SK-N-SH (cell line): ENCODE measurements around the gene PSMB2.

Experiments used
- EZH2phosphoT487 ChIP-seq: fragments of 200-600 bp; sonication (generic); IDR thresholded peaks from 2 replicates; pipeline ENCODE4 v1.6.1; 2017; ENCODE audit warnings: low read depth, mixed run types, mild to moderate bottlenecking, antibody characterized with exemption, moderate library complexity, borderline replicate concordance
- RAD21 ChIP-seq: IDR thresholded peaks from 2 replicates; pipeline ENCODE4 v1.6.1; 2012; ENCODE audit warnings: mild to moderate bottlenecking, low read length
- RFX5 ChIP-seq: IDR thresholded peaks from 2 replicates; pipeline ENCODE4 v1.6.1; 2012; ENCODE audit warnings: mild to moderate bottlenecking, improper control_type of control experiment, low read length
- TF ChIP-seq, protein P1 (sequence below): fragments of 200-600 bp; sonication (generic); IDR thresholded peaks from 2 replicates; pipeline ENCODE4 v1.6.1; 2017; ENCODE audit warnings: antibody characterized with exemption, mild to moderate bottlenecking, moderate library complexity

DNA sequence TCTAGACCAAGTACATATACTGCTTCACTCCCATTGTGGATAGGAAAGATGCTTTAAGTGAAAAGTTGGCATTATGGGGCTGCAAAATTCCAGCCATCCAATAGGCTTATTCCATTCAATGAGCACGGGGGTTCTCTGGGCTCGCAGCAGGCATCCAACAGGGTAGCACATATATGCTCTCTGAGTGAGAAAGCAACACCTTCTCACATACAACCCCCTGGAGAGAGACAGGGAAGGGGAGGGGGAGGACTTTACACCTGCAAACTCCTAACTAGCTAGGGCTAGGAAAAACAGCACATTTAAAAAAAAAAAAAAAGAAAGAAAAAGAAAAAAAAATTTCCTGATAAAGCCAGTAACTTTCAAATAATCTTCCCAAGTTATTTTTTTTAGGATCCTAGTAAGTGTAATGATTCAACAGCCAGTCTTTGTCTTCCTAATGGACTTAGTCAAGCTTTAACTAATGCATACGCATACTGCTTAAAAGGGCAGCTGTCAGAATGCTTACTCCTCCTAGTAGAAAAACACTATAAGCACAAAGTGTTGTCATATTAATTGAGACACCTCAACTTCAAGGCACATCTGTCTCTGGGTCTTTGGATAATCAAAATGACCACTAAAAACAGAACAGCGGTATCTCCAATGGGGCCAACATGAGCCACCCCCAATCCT is 18.7 kb downstream of the PSMB2 start:
- no peak for TF ChIP-seq RAD21
- TF ChIP-seq EZH2phosphoT487: no peak
- no peak for TF ChIP-seq RFX5
- TF ChIP-seq, protein P1, sequence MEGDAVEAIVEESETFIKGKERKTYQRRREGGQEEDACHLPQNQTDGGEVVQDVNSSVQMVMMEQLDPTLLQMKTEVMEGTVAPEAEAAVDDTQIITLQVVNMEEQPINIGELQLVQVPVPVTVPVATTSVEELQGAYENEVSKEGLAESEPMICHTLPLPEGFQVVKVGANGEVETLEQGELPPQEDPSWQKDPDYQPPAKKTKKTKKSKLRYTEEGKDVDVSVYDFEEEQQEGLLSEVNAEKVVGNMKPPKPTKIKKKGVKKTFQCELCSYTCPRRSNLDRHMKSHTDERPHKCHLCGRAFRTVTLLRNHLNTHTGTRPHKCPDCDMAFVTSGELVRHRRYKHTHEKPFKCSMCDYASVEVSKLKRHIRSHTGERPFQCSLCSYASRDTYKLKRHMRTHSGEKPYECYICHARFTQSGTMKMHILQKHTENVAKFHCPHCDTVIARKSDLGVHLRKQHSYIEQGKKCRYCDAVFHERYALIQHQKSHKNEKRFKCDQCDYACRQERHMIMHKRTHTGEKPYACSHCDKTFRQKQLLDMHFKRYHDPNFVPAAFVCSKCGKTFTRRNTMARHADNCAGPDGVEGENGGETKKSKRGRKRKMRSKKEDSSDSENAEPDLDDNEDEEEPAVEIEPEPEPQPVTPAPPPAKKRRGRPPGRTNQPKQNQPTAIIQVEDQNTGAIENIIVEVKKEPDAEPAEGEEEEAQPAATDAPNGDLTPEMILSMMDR: no peak
